IPS DF 6.9 (cell line): Measurements from ENCODE around the gene TLX3.
"Not testable (repeated sequence)": the region's sequence is repeated elsewhere in the genome, so short reads cannot be mapped to it uniquely, and the experiment has no call there.

Experiments used
- DNase-seq: peaks from one replicate; pipeline ENCODE4 v3.0.0-alpha.2; 2013; ENCODE audit warnings: low read depth, low spot score
- H3K27ac ChIP-seq: one replicate; pipeline ENCODE4 v1.5.1; 2013; ENCODE audit warnings: low read length, control low read depth
- H3K27me3 ChIP-seq: 2 replicates; pipeline ENCODE4 v1.6.1; 2013; ENCODE audit warnings: mild to moderate bottlenecking, low read length; ENCODE audit not compliant: control insufficient read depth, insufficient read depth
- H3K36me3 ChIP-seq: 2 replicates; pipeline ENCODE4 v1.6.1; 2013; ENCODE audit warnings: low read length; ENCODE audit not compliant: control insufficient read depth, insufficient read depth
- H3K4me1 ChIP-seq: 2 replicates; pipeline ENCODE4 v1.6.1; 2013; ENCODE audit warnings: low read length; ENCODE audit not compliant: control insufficient read depth, insufficient read depth
- H3K4me3 ChIP-seq: 2 replicates; pipeline ENCODE4 v1.5.1; 2013; ENCODE audit warnings: mild to moderate bottlenecking, low read length
- H3K9me3 ChIP-seq: 2 replicates; pipeline ENCODE4 v1.6.1; 2013; ENCODE audit warnings: low read length, inconsistent platforms; ENCODE audit not compliant: control insufficient read depth, insufficient read depth
- WGBS: extraction: QIAGEN DNeasy Blood & Tissue Kit; methylation state at CpG from one replicate; pipeline ENCODE4 v1.1.7; 2013; ENCODE audit warnings: mixed read lengths, missing lambda C conversion rate; ENCODE audit not compliant: insufficient read length, insufficient coverage; 5-methylcytosine and 5-hydroxymethylcytosine counted together

The TLX3 gene

DNA sequence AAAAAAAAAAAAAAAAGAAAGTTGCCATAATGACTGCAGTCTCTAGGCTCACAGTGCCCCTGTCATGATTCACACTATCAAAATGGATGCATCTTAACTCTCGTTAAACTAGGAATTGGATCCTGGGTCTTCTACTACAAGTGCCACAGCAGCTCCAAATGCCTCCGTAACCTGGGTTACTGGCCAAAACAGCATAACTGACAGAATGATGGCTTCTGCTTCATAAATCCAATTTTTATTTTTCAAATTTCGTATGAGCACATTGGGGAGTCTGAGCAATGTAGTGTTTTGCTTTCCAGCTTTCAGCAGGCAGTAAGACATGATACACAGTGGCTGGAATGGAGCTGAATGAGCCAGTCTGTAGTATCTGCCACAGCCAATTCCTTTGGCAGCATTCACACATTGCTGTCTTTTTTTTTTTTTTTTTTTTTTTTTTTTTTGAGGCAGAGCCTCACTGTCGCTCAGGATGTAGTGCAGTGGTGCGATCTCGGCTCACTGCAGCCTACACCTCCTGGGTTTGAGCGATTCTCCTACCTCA lies 42.6 kb downstream of the TLX3 start:
- no peak overlapping the region for H3K27ac ChIP-seq
- H3K4me3 ChIP-seq = no peak overlapping the region
- no peaks in the 10 kb centered on the region; the same call in 1 of the 2 replicates for H3K27me3 ChIP-seq
- WGBS = no CpG with 5 or more reads among the region's 7 CpGs
- no peaks in the 10 kb centered on the region for H3K36me3 ChIP-seq
- no peaks in the 10 kb centered on the region for H3K9me3 ChIP-seq
- no peak for DNase-seq
- no peaks in the 10 kb centered on the region for H3K4me1 ChIP-seq

- Histone ChIP-seq H3K4me1 (no peaks in the 10 kb centered on the region), H3K36me3 (no peaks in the 10 kb centered on the region), H3K4me3 (no peak overlapping the region), H3K27ac (no peak overlapping the region), H3K9me3 (no peaks in the 10 kb centered on the region), H3K27me3 (no peaks in the 10 kb centered on the region; the same call in 1 of the 2 replicates)
- no peak for DNase-seq
- WGBS = no CpG with 5 or more reads among the region's 5 CpGs
These were observed 46.3 kb downstream of the TLX3 start for GRCh38 chr5:171355302-171355724.

GRCh38 chr5:171357843-171358242 lies 48.8 kb downstream of the TLX3 start:
- no peak for DNase-seq
- Histone ChIP-seq H3K27me3 (no peaks in the 10 kb centered on the region; the same call in 1 of the 2 replicates), H3K4me1 (no peaks in the 10 kb centered on the region), H3K4me3 (no peak overlapping the region), H3K27ac (no peak overlapping the region), H3K36me3 (no peaks in the 10 kb centered on the region), H3K9me3 (no peaks in the 10 kb centered on the region)
- no CpG with 5 or more reads among the region's 2 CpGs for WGBS

GRCh38 chr5:171361151-171361550 lies 52.1 kb downstream of the TLX3 start:
- H3K27me3 ChIP-seq, H3K9me3 ChIP-seq, H3K4me3 ChIP-seq, DNase-seq, H3K36me3 ChIP-seq, H3K27ac ChIP-seq, H3K4me1 ChIP-seq: not testable (repeated sequence)
- WGBS = no CpG with 5 or more reads among the region's 7 CpGs
